DMS 273 (cell line): ENCODE data around the gene GRID2IP.
A peak's percentile ranks its signal among the peaks of the same experiment; 100 is the strongest.

ENCODE experiments used
- DNase-seq: peaks from one replicate; lab custom pipeline; 2025; ENCODE audit not compliant: unreplicated experiment; lab: John Stamatoyannopoulos, UW

GRID2IP gene

GRCh38 chr7:6528401-6529130, 22.7 kb downstream of the GRID2IP start:
- DNase-seq, result no peak

- no peak for DNase-seq
These were observed 24.3 kb downstream of the GRID2IP start for GRCh38 chr7:6526997-6527378.

- DNase-seq, result no peak
These were observed 30.9 kb downstream of the GRID2IP start for GRCh38 chr7:6520163-6520981.

- DNase-seq, result peak; percentile 96
These were observed 34.8 kb downstream of the GRID2IP start for GRCh38 chr7:6516387-6516983.

- DNase-seq, result no peak
These were observed 37.7 kb downstream of the GRID2IP start for GRCh38 chr7:6513541-6513940.

- DNase-seq, result no peak
These were observed 38.4 kb downstream of the GRID2IP start for GRCh38 chr7:6512892-6513291.

- DNase-seq, result no peak
These were observed 40.7 kb downstream of the GRID2IP start for GRCh38 chr7:6510476-6511133.

GRCh38 chr7:6508950-6509349, 42.3 kb downstream of the GRID2IP start:
- DNase-seq, result no peak

- DNase-seq, result no peak
These were observed 42.7 kb downstream of the GRID2IP start for GRCh38 chr7:6508539-6508938.

- DNase-seq, result no peak
These were observed 43.4 kb downstream of the GRID2IP start for GRCh38 chr7:6507906-6508305.

GRCh38 chr7:6505685-6506559, 45.3 kb downstream of the GRID2IP start:
- peak; percentile 58 for DNase-seq

- DNase-seq, result no peak
These were observed 46.3 kb downstream of the GRID2IP start for GRCh38 chr7:6504996-6505395.

GRCh38 chr7:6502886-6503285, 48.4 kb downstream of the GRID2IP start:
- DNase-seq, result peak; percentile 38

GRCh38 chr7:6501586-6502564, 49.4 kb downstream of the GRID2IP start:
- DNase-seq, result no peak

- DNase-seq, result peak; percentile 61
These were observed 50.6 kb downstream of the GRID2IP start for GRCh38 chr7:6500691-6501090.

- DNase-seq, result no peak
These were observed 53.3 kb downstream of the GRID2IP start for GRCh38 chr7:6497994-6498393.

- no peak for DNase-seq
These were observed 53.7 kb downstream of the GRID2IP start for GRCh38 chr7:6497637-6497905.

GRCh38 chr7:6496842-6497636, 54.2 kb downstream of the GRID2IP start:
- no peak for DNase-seq
